ENCODE results near the gene TAF6L.
A peak's percentile ranks its signal among the peaks of the same experiment; 100 is the strongest.
"Not testable (repeated sequence)": the region's sequence is repeated elsewhere in the genome, so short reads cannot be mapped to it uniquely, and the experiment has no call there.

TAF6L gene, protein sequence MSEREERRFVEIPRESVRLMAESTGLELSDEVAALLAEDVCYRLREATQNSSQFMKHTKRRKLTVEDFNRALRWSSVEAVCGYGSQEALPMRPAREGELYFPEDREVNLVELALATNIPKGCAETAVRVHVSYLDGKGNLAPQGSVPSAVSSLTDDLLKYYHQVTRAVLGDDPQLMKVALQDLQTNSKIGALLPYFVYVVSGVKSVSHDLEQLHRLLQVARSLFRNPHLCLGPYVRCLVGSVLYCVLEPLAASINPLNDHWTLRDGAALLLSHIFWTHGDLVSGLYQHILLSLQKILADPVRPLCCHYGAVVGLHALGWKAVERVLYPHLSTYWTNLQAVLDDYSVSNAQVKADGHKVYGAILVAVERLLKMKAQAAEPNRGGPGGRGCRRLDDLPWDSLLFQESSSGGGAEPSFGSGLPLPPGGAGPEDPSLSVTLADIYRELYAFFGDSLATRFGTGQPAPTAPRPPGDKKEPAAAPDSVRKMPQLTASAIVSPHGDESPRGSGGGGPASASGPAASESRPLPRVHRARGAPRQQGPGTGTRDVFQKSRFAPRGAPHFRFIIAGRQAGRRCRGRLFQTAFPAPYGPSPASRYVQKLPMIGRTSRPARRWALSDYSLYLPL

DNA sequence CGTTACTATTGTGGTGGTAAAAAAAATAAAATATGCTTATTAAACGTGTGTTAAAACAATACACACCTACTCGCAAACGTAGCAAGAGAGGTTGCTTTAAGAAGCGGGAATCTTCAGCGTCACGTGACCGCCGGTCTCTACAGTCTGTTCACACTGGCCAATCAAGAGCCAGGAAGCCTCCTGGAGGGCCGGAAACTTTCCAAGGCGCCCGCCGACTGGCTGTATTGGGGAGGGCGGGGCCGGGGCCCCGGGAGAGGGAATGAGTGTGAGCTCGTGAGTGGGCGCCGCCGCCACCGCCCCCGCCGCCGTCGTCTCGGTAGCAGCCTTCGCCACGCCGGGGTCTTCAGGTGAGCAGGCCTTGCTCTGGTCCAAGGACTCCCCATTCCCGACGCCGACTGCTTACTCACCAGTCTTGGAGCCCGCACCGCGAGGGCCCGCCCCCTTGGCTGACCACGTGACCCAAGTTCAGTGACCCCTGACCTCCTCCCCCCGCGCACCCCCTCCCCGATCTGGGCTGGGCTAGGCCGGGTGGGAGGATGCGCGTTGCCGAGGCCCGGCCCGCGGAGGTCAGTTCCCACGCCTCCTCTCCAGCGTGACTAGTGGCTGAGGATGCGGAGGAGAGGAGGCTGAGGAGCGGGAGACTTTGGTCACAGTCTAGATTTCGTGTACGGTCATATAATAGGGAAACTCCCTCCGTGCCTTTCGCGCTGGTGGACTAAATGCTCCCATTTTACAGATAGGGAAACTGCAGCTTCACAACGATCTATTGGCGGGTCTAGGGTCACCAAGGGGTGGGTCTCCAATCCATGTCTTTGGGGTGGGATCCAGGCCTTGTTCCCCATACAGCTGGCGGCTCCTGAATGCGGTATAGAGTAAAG, at the start of gene TAF6L:
TSS of gene TAF6L (plus strand) at position 253 of the 878 bp plus-strand sequence. CDS start 4,388 bp downstream, outside the sequence.
- peak; percentile 80 for DNase-seq (ENCODE audit: low read depth)

DNA sequence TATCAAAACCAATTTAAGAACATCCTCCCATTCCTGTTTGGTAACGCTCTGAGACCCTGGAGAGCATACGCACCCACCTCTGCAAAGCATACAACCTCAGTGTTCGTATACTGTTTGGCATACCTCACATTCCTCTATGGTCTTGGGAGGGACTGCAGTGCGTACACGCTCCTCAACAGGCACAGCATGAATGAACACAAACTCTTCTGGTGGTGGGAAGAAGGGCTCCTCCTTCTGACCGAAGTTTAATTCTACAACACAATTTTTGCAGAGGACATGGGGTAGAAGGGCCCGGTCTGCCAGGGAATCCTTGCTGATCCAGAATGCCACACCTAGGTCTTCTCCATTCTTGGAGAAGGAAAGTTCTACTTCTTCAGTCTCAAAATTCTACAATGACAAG, 49.2 kb upstream of the TAF6L start:
- no peak for DNase-seq (ENCODE audit: low read depth)

DNA sequence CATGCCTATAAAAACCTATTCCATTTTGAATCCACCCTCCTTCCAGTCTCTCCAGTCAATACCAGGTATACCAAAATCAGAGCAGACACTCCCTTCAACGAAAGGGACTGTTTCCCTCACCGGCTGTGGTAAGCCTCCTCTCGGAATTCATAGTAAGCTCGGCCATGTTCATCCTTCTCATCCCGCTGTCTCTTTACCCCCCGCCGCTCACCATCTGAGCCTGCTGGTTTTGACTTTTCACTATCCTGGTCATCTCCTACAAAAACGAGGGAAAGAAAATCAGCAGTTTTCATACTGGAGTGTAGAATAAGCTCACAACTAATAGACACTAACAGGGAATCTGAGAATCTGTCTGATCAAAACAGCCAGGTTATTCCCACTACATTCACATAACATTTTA, 47.0 kb upstream of the TAF6L start:
- no peak for DNase-seq (ENCODE audit: low read depth)

DNA sequence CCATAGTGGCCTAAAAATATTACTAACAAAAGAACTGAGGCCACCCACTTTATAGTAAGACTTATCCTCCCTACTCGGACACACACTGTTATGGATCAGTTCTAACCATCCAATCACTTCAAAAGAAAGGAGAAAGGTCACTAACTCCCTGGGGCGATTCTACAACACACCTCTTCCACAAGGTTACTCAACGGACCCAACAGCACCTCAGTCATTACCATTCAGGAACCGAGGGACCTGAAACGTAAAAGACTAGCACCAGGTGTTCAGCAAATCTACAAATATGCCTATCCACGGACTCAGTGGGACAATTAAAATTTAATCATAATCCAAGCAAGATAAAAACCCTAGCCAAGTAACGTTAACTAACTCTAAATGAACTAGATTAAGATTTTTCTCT, 45.5 kb upstream of the TAF6L start:
- no peak for DNase-seq (ENCODE audit: low read depth)

DNA sequence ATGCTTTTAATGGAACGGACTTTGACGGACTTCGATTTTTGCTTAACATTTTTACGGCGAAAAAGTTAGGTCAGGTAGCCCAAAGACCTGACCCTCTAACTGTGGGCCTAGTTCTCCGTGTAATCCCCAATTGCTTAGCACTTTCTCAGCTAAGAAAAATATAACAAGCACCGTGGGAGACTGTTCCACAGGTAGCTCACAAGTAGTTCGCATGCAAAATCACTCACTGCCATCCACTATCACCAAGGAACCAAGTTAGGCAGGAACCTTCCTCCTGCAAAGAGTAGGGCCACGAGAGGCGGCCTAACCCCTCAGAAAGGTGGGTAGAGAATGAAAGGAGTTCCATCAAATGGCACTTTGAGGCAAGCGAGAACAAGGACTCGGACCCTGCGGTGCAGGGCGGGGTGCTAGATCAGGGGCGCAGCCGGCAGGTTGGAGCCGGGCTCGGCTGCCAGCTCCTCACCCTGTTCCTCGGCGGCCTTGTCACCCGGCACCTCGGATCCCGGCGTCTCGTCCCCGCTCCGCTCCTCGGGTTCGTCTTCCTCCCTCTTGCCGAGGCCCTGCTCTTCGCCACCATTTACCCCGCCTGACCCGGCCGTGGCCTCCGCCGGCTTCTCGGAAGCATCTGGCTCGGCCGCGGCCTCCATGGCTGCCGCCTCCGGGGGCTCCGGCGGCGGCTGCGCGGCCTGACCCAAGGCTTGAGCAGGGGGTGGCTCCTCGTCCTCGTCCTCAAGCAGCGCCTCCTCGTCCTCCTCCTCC, 44.9 kb upstream of the TAF6L start:
- no peak for DNase-seq (ENCODE audit: low read depth)

DNA sequence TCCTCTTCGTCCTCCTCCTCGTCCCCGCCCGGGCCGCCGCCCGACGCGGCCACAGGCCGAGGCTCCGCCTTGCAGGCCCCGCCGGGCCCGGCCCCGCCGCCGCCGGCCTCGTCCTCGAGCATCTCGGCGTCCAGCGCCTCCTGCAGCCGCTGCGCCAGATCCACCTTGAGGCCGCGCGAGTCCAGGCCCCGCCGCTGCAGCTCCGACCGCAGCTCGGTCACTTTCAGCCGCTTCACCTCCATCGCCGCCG, 44.4 kb upstream of the TAF6L start:
- DNase-seq (ENCODE audit: low read depth), result no peak

DNA sequence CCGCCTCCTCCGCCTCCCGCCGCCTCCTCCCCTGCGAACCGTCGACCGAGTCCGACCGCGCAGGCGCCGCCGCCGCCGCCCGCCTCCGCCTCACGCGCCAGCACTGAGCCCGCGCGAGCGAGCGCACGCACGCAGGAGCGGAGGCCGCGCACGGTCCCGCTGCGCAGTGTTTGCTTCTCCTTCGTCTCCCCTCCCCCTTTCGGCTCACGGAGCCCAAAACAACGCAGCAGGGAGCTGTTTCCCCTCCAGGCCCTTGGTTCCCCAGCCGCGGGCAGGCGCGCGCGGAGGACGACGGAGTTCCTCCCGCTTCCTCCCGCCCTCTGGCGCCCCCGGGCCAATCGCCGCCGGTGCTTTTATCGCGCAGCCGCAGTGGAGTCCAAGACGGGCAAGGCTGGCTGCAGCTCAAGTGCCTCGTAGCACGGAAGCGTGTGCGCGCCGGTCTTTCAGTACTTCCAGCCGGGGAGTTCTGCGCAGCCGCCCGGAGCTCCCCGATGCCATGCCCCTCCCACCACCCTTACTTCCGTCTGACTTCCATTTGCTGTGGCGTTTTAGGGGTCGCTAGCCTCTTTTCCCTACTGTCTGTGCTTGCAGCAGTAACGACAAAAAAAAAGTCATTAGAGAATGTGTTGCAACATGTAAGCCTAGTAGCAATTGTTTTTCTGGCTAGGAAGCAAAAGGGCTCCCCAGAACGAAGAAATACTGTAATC, 43.9 kb upstream of the TAF6L start, which contains the start of gene HNRNPUL2:
TSS of gene HNRNPUL2 (minus strand) at position 293 of the 707 bp plus-strand sequence. CDS start 301 bp downstream, outside the sequence.
- DNase-seq (ENCODE audit: low read depth), result peak; percentile 90

DNA sequence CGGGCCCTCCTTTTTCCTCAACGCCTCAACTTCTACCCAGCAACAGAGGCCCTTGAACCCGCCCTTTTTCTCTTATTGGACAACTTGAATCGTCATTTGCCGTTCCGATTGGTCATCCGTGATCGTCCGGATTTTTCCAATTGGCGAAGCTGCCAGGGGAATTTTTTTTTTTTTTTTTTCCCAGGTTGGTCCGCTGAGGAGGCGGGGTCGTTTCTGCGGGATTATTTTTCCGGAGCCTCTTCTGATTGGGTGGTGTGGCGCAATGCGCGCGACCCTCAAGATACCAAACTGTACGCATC, 43.4 kb upstream of the TAF6L start:
- peak; percentile 91 for DNase-seq (ENCODE audit: low read depth)

DNA sequence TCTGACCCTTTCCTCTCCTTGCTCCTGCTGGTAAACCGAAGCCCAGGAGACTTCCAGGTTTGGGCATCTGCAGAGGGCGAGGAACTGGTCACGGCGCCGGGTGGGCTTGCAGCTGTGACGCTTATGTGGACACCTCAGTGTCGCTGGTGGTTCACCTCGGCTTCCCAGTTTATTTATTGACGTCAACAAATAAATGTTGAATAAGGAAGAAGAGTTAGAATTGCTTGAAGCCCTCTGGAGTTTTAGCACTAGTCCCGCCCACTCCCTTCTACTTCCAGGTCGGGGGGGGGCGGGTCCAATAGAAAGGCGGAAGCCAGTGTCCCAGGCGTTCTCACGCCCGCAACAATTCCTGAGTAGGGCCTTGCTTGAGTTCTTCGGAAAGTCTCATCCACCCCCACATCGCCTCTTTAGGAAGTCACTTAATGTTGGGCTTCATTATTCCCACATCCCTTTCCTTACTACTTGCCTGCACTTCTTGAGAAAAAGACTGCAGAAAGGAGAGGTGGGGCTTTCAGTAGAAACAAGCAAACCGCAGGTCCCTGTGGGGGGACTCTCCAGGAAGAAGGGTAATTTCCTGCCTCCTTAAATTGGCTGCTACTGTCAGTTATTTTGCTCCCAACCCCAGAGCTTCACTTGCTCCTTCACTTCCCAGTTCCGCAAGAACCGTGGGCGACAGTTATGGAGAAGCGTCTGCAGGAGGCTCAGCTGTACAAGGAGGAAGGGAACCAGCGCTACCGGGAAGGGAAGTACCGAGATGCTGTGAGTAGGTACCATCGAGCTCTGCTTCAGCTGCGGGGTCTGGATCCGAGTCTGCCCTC, 42.8 kb upstream of the TAF6L start, which contains the start of gene TTC9C:
TSS of gene TTC9C (plus strand) at position 316 of the 818 bp plus-strand sequence. CDS start at position 679, 363 bp downstream.
- peak; percentile 50 for DNase-seq (ENCODE audit: low read depth)

DNA sequence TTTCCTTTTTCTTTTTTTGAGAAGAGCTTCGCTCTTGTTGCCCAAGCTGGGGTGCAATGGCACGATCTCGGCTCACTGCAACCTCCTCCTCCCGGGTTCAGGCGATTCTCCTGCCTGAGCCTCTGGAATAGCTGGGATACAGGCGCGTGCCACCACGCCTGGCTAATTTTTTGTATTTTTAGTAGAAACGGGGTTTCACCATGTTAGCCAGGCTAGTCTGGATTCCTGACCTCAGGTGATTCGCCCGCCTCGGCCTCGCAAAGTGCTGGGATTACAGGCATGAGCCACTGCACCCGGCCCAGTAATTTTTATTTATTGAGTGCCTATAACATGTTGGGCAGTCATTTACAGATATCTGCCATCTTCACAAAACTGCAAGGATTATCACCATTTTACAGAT, 41.1 kb upstream of the TAF6L start:
- DNase-seq (ENCODE audit: low read depth), result not testable (repeated sequence)

DNA sequence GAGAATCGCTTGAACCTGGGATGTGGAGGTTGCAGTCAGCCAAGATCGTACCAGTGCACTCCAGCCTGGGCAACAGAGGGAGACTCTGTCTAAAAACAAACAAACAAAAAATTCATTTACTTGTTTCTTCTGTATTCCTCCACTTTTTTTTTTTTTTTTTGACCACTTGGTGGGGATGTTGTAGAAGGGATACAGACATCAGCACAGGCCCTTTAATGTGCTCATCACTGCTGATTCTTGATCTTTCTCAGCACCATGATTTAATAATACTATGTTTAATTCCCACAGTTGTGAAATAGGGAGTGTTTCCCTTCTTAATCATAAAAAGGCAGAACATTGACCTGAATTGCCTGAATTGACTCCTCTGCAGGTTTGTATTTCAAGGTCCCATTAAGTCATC, 38.4 kb upstream of the TAF6L start:
- DNase-seq (ENCODE audit: low read depth), result no peak

DNA sequence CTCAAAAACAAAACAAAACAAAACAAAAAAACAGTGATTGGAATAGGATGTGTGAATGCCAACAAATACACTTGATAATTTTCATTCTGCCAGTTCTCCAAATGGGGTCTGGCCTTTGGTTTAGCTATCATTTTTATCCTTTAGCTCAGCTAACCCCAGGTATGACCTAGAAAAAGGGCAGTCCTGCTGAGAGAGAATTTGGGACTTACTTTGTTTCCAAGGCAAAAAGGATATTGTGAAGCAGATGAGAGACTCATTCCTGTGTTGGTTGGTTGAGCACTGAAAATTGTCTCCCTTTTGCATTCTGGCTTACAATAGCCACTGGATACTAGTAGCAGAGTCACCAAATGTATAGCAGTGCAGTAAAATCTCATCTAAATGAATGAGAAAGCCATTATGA, 34.0 kb upstream of the TAF6L start:
- DNase-seq (ENCODE audit: low read depth), result no peak

DNA sequence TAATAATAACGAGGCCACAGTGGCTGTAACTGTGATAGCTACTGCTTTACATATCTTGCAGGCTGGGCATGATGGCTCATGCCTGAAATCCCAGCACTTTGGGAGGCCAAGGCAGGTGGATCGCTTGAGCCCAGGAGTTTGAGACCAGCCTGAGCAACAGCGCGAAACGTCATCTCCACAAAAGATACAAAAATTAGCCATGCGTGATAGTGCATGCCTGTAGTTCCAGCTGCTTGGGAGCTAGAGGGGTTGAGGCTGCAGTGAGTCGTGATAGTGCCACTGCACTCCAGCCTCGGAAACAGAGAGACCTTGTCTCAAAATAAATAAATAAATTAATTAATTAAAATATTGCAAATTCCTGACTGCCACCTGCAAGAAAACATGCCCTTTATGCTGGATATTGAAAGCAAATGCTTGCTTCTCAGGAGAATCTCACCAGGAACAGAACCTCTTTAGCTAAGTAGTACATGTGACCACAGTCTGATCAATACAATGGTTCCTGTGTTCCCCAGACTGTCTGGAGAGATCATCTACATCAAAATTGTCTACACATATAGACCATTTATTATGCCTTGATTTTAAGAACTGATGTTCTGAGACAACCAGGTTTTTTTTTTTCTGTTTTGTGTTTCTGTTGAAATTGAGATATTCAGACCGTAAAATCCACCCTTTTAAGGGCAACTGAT, 23.6 kb upstream of the TAF6L start:
- DNase-seq (ENCODE audit: low read depth), result no peak

DNA sequence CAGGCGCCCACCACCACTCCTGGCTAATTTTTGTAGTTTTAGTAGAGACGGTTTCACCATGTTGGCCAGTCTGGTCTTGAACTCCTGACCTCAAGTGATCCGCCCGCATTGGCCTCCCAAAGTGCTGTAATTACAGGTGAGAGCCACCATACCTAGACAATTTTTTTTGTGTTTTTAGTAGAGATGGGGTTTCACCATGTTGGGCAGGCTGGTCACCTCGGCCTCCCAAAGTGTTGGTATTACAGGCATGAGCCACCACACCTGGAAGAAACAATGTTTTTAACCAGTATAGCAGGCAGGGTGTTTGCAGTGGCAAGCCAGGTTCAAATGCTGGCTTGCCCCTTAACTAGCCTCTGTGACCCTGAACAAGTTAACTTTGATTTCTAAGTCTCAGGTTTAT, 21.3 kb upstream of the TAF6L start:
- not testable (repeated sequence) for DNase-seq (ENCODE audit: low read depth)

DNA sequence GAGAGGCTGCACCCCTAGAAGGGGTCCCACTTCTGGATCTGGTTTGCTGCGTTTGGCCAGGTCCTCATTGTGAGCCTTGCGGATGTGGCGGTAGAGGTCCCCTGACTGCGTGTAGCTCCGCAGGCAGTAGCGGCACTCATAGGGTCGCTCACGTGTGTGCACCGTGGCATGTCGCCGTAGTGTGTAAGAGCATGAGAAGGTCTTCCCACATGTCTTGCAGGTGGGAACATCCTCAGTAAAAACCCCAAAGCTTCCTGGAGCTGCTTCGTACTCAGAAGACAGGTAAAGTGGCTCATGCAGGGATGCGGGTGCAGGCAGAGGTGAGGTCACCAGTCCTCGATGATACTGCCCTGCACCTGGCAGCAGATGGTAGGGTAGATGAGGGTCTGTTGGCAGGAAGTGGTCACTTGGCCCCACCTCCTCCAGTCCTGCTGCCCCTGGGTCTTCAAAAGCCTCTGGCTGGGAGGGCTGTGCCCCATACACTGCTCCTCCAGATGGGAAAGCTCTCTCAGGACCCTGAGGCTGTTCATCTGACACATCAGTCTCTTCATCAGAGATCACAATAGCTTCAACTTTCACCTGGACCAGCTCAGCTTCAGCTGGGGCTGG, 18.9 kb upstream of the TAF6L start:
- DNase-seq (ENCODE audit: low read depth), result no peak

DNA sequence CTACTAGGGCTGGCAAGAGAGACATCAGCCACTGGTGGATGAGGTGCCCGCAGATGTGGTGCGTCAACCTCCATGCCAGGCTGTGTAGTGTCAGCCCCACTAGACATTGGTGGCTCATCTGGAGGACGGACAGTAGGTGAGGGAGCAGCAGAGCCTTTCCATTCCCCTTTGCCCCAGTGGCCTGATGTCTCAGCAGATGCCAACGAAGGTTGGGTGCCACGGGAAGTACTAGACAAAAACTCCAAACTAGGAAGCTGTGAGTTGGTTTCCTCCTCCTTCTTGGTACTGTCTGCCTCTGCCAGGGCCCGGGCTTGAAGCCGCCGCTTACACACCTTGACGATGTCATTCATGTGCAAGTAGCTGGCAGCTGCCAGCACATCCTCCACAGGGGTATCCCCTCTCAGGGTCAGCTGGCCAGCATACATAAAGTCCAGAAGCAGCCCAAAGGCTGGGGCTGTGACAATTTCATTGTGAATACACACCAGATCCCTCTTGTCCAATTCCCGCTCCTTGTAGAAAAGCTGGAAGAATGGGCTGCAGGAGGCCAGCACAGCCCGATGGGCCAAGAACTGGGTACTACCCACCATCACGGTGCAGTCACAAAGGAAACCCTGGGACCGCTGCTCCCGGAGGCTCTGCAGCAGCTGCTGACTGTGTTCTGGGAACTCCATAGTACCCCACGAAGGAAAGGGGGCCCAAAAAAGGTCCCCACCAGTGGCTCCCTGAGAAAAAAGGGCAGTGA, 18.0 kb upstream of the TAF6L start:
- DNase-seq (ENCODE audit: low read depth), result no peak

DNA sequence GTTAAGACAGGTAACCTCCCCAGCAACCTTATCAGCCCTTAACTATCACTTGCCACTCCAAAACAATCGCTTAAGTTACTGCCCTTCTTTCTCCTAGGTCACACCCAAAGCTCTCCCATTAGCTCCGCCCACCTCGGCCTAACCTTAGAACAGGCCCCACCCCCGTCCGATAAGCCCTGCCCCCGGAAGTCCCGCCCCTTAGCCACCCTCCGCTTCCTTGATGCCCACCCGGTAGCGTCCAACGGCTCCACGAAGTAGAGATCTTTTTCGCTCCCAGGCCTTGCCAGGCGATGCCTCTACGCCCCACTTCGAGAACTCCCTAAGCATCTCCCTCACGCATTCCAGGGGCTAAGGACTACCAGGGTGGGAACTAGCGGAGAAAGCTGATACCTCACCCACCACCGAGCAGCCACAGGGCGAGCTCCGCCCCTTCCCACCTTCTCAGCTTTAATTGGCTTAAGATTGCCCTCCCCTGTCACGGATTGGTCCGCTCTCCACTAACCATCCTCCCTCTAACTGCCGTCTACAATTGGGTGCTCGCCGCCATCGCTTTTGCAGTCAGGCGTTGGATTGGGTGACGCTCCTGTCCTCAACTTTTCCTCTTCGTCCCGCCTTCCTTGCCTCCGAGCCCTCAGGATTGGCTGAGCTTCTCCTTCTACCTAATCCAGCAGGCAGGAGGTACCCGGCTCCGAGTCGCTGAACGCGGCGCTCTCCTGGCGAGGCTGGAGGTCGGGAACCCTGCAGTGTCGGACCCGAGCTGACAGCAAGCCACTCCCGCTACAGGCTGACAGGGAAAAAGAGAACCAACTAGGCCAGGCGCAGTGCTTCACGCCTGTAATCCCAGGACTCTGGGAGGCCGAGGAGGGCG, 17.2 kb upstream of the TAF6L start, which contains the start of gene ZBTB3:
TSS of gene ZBTB3 (minus strand) at position 425 of the 868 bp plus-strand sequence. CDS start 496 bp downstream, outside the sequence.
- DNase-seq (ENCODE audit: low read depth), result peak; percentile 97
